ENCODE measurements around the gene HOXB13. TPM values are rescaled to one million over a fixed set of nuclear protein-coding genes. Genes with fewer than 3 reads are reported as not detected.

HOXB13 gene
- total RNA-seq, 1 donor from 2014 or later, result 26.8 TPM

DNA sequence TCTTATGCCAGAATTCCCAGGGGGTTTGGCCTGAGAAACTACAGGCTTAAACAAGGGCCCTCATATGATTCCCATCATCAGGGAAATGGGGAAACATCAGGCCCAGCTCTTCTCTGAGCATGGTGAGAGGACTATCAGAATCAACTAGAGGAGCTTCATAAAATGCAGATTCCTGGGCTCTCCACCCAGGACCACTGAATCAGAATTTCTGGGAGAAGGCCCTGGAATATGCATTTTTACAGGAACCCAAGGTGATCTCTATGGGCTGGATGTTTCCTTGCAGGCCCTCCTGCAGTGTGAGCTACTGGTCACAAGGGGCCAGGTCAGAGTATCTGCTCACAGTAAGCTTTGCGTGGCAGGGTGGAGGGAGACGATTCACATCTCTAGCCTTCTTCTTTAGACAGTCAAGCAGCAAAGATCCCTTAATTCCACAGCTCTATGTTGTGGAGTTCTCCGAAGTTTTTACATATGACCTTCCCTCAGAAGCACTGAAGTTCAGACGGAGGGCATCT lies 38.8 kb upstream of the HOXB13 start:
- no peak for DNase-seq (ENCODE audit: low spot score in 2 of 2, unreplicated experiment in 2 of 2)
- Mint-ChIP-seq H3K4me1 (no peaks in the 10 kb centered on the region), H3K27ac (no peak overlapping the region), H3K9me3 (no peaks in the 10 kb centered on the region), H3K27me3 (ENCODE audit: low read depth) (peaks cover 50% of the 10 kb centered on the region), H3K4me3 (no peak overlapping the region), H3K36me3 (no peaks in the 10 kb centered on the region)
- TF ChIP-seq, protein P1, sequence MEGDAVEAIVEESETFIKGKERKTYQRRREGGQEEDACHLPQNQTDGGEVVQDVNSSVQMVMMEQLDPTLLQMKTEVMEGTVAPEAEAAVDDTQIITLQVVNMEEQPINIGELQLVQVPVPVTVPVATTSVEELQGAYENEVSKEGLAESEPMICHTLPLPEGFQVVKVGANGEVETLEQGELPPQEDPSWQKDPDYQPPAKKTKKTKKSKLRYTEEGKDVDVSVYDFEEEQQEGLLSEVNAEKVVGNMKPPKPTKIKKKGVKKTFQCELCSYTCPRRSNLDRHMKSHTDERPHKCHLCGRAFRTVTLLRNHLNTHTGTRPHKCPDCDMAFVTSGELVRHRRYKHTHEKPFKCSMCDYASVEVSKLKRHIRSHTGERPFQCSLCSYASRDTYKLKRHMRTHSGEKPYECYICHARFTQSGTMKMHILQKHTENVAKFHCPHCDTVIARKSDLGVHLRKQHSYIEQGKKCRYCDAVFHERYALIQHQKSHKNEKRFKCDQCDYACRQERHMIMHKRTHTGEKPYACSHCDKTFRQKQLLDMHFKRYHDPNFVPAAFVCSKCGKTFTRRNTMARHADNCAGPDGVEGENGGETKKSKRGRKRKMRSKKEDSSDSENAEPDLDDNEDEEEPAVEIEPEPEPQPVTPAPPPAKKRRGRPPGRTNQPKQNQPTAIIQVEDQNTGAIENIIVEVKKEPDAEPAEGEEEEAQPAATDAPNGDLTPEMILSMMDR (IDR thresholded peaks at IDR 0.05; ENCODE audit: unreplicated experiment), result no peak

DNA sequence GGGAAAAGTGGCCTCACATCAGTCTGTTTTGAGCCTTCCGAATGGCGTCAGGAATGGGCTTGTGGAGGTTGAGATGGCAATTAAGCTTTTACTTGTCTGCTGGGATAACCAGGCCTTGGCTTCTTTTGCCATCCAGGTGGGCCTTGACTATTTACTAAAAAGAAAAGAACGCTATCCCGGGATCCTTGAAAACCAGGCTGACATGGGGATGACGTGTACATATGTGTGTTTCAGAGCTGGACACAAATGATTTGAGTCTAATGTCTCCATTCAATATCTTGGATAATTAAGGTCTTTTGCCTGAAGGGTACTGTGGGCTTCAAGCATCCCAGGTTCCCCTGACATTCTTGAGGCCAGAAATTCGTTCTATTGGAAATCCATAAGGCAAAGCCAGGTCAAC lies 32.6 kb upstream of the HOXB13 start:
- peaks cover 23% of the 10 kb centered on the region for H3K4me1 Mint-ChIP-seq
- TF ChIP-seq, protein P1 (IDR thresholded peaks at IDR 0.05; ENCODE audit: unreplicated experiment), result no peak
- H3K36me3 Mint-ChIP-seq, result no peaks in the 10 kb centered on the region
- H3K4me3 Mint-ChIP-seq, result no peak overlapping the region
- no peaks in the 10 kb centered on the region for H3K9me3 Mint-ChIP-seq
- peaks cover 88% of the 10 kb centered on the region for H3K27me3 Mint-ChIP-seq (ENCODE audit: low read depth)
- DNase-seq (ENCODE audit: low spot score in 2 of 2, unreplicated experiment in 2 of 2), result no peak
- H3K27ac Mint-ChIP-seq, result no peak overlapping the region

- Mint-ChIP-seq H3K4me3 (no peak overlapping the region), H3K27ac (peak overlapping the region; percentile 44)
- TF ChIP-seq, protein P1 (IDR thresholded peaks at IDR 0.05; ENCODE audit: unreplicated experiment), result no peak
These were observed 31.9 kb upstream of the HOXB13 start for GRCh38 chr17:48760411-48760810.

GRCh38 chr17:48759288-48759687 lies 30.7 kb upstream of the HOXB13 start:
- Mint-ChIP-seq H3K27me3 (ENCODE audit: low read depth) (peaks cover 93% of the 10 kb centered on the region), H3K4me1 (peaks cover 28% of the 10 kb centered on the region), H3K9me3 (no peaks in the 10 kb centered on the region), H3K4me3 (no peak overlapping the region), H3K27ac (no peak overlapping the region), H3K36me3 (no peaks in the 10 kb centered on the region)
- TF ChIP-seq, protein P1 (IDR thresholded peaks at IDR 0.05; ENCODE audit: unreplicated experiment), result no peak
- no peak for DNase-seq (ENCODE audit: low spot score in 2 of 2, unreplicated experiment in 2 of 2)

More at GRCh38 chr17:48760411-48760810, 31.9 kb upstream of the HOXB13 start:
- Mint-ChIP-seq H3K9me3 (no peaks in the 10 kb centered on the region), H3K27me3 (ENCODE audit: low read depth) (peaks cover 90% of the 10 kb centered on the region), H3K36me3 (no peaks in the 10 kb centered on the region), H3K4me1 (peaks cover 23% of the 10 kb centered on the region)
- no peak for DNase-seq (ENCODE audit: low spot score in 2 of 2, unreplicated experiment in 2 of 2)

- Mint-ChIP-seq H3K36me3 (no peaks in the 10 kb centered on the region), H3K9me3 (no peaks in the 10 kb centered on the region), H3K27me3 (ENCODE audit: low read depth) (peaks cover 93% of the 10 kb centered on the region), H3K4me1 (peaks cover 44% of the 10 kb centered on the region), H3K27ac (no peak overlapping the region), H3K4me3 (no peak overlapping the region)
- TF ChIP-seq, protein P1 (IDR thresholded peaks at IDR 0.05; ENCODE audit: unreplicated experiment), result no peak
- DNase-seq (ENCODE audit: low spot score in 2 of 2, unreplicated experiment in 2 of 2), result no peak
These were observed 29.0 kb upstream of the HOXB13 start for GRCh38 chr17:48757524-48757961.

DNA sequence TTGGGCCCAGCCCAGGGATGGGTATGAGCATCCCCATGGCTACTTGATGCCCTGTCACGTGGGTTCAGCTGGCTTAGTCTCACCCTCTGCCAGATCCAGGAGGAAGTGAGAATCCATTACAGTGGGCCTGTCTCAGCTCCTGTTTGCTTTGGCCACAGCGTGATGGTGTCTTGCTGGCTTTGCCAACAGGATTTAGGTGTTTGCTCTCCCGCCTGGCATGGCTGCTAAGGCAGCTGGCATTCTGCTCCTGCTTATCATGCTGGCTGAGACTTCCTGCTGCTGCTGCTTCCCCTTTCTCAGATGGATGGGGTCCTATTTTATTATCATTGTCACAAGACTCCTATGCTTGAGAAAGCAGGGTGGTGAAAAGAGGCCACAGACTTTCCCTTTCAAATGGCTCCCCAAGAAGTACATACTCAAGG lies 28.3 kb upstream of the HOXB13 start:
- DNase-seq (ENCODE audit: low spot score in 2 of 2, unreplicated experiment in 2 of 2), result no peak
- peaks cover 93% of the 10 kb centered on the region for H3K27me3 Mint-ChIP-seq (ENCODE audit: low read depth)
- peak overlapping the region; percentile 15 for H3K27ac Mint-ChIP-seq
- H3K36me3 Mint-ChIP-seq, result no peaks in the 10 kb centered on the region
- TF ChIP-seq, protein P1 (IDR thresholded peaks at IDR 0.05; ENCODE audit: unreplicated experiment), result no peak
- no peak overlapping the region for H3K4me3 Mint-ChIP-seq
- peaks cover 50% of the 10 kb centered on the region for H3K4me1 Mint-ChIP-seq
- no peaks in the 10 kb centered on the region for H3K9me3 Mint-ChIP-seq
